Endothelial cell of umbilical vein (primary cell): ENCODE results near the gene LMO4. TPM values are rescaled to one million over a fixed set of nuclear protein-coding genes. Genes with fewer than 3 reads are reported as not detected.

Source experiments
- BruUV-seq: library from RNA; stranded (reverse); fragments of 400-500 nt; replicated peaks from 2 replicates; lab custom pipeline; 2021; lab: Mats Ljungman, UMichigan
- CTCF ChIA-PET: fragments of 300-600, 350-600 bp; sonication (Branson Sonifier 250); formaldehyde crosslinking; loops from one replicate; lab custom pipeline; 2021; ENCODE audit warnings: antibody characterized with exemption, inconsistent platforms; lab: Charles Lee
- POLR2A ChIA-PET: fragments of 300-600, 350-600 bp; sonication (Branson Sonifier 250); formaldehyde crosslinking; loops from one replicate; lab custom pipeline; 2021; ENCODE audit warnings: antibody characterized with exemption, inconsistent platforms; lab: Charles Lee
- DNase-seq: peaks from one replicate; pipeline ENCODE4 v3.0.0-alpha.2; 2011; ENCODE audit warnings: low read depth, low spot score
- FAIRE-seq: peaks from 2 replicates; lab custom pipeline; 2011; peaks lifted over from hg19 to GRCh38; lab: Jason Lieb, UNC
- H2AFZ ChIP-seq: 2 replicates; pipeline ENCODE4 v1.6.0; 2012; ENCODE audit warnings: low read depth, low read length, control low read depth, inconsistent platforms
- H3K27ac ChIP-seq: 2 replicates; pipeline ENCODE4 v1.5.1; 2011; ENCODE audit warnings: low read depth, mild to moderate bottlenecking, control low read depth, low read length, moderate library complexity; ENCODE audit not compliant: insufficient read depth
- H3K27me3 ChIP-seq, 2 experiments: 2 replicates each; pipeline versions ENCODE4 v1.6.0 to v1.6.1; 2011; ENCODE audit warnings: low read length in 2 of 2, mixed read lengths in 1 of 2; ENCODE audit not compliant: control insufficient read depth in 2 of 2, insufficient read depth in 2 of 2
- H3K36me3 ChIP-seq, 2 experiments: 2 replicates in 1 of 2; 3 replicates in 1 of 2; pipeline ENCODE4 v1.5.1; 2011; ENCODE audit warnings: low read length in 2 of 2, mild to moderate bottlenecking in 1 of 2, moderate library complexity in 1 of 2; ENCODE audit not compliant: control insufficient read depth in 2 of 2, insufficient read depth in 2 of 2; ENCODE audit errors: extremely low read depth in 1 of 2
- H3K4me1 ChIP-seq: 3 replicates; pipeline ENCODE4 v1.5.1; 2011; ENCODE audit warnings: mild to moderate bottlenecking, low read length; ENCODE audit not compliant: control insufficient read depth, insufficient read depth; ENCODE audit errors: extremely low read depth
- H3K4me2 ChIP-seq: 2 replicates; pipeline ENCODE4 v1.6.1; 2011; ENCODE audit warnings: low read length, control low read depth, mixed read lengths; ENCODE audit not compliant: insufficient read depth
- H3K4me3 ChIP-seq, 3 experiments: fragments of 200-600 bp in 1 of 3; sonication (generic), shearing (Covaris generic) in 1 of 3; replicated peaks in 1 of 3; 2 replicates each; pipeline ENCODE4 v1.5.1; 2011 to 2016; ENCODE audit warnings: control low read depth in 3 of 3, low read length in 3 of 3, mild to moderate bottlenecking in 2 of 3, inconsistent platforms in 1 of 3, low read depth in 1 of 3, moderate library complexity in 1 of 3; ENCODE audit not compliant: insufficient read depth in 1 of 3
- H3K79me2 ChIP-seq: 2 replicates; pipeline ENCODE4 v1.6.0; 2012; ENCODE audit warnings: low read length, inconsistent platforms; ENCODE audit not compliant: control insufficient read depth, insufficient read depth
- H3K9ac ChIP-seq: replicated peaks from 2 replicates; pipeline ENCODE3; 2011; ENCODE audit warnings: low read length, control low read depth; ENCODE audit not compliant: insufficient read depth; ENCODE audit errors: extremely low read depth
- H3K9me1 ChIP-seq: replicated peaks from 3 replicates; pipeline ENCODE4 v1.6.0; 2011; ENCODE audit warnings: mild to moderate bottlenecking, low read length; ENCODE audit not compliant: control insufficient read depth, insufficient read depth; ENCODE audit errors: extremely low read depth
- H3K9me3 ChIP-seq: replicated peaks from 2 replicates; pipeline ENCODE4 v1.5.1; 2012; ENCODE audit warnings: low read length, inconsistent platforms; ENCODE audit not compliant: control insufficient read depth, insufficient read depth
- H4K20me1 ChIP-seq: replicated peaks from 2 replicates; pipeline ENCODE3; 2011; ENCODE audit warnings: mild to moderate bottlenecking, low read length; ENCODE audit not compliant: control insufficient read depth, insufficient read depth; ENCODE audit errors: extremely low read depth
- CTCF ChIP-seq, 2 donors: IDR thresholded peaks; 1 replicate in 1 of 2; 2 replicates in 1 of 2; pipeline ENCODE4 v1.5.1; 2011; ENCODE audit warnings: low read length in 2 of 2, mild to moderate bottlenecking in 2 of 2, moderate library complexity in 2 of 2, control low read depth in 1 of 2, inconsistent platforms in 1 of 2, low read depth in 1 of 2; ENCODE audit not compliant: insufficient read depth in 1 of 2; ENCODE audit errors: extremely low read depth in 1 of 2
- EZH2 ChIP-seq: IDR thresholded peaks from 2 replicates; pipeline ENCODE4 v1.6.1; 2012; ENCODE audit warnings: borderline replicate concordance, low read depth, mild to moderate bottlenecking, moderate library complexity, low read length, inconsistent platforms; ENCODE audit not compliant: severe bottlenecking
- FOS ChIP-seq: IDR thresholded peaks from 2 replicates; pipeline ENCODE4 v1.6.1; 2011; ENCODE audit warnings: mild to moderate bottlenecking, low read length, moderate library complexity, borderline replicate concordance; ENCODE audit not compliant: insufficient read depth
- GATA2 ChIP-seq: IDR thresholded peaks from 2 replicates; pipeline ENCODE4 v1.7.0; 2011; ENCODE audit warnings: low read depth, mild to moderate bottlenecking, moderate library complexity, mixed read lengths, low read length; ENCODE audit not compliant: insufficient read length, insufficient read depth
- JUN ChIP-seq: IDR thresholded peaks from 2 replicates; pipeline ENCODE4 v1.6.1; 2011; ENCODE audit warnings: borderline replicate concordance, low read depth; ENCODE audit not compliant: insufficient read length, insufficient read depth
- MAX ChIP-seq: IDR thresholded peaks from 2 replicates; pipeline ENCODE4 v1.6.1; 2011; ENCODE audit not compliant: insufficient read depth, insufficient read length
- MYC ChIP-seq: IDR thresholded peaks from one replicate; pipeline ENCODE4 v1.6.1; 2011; ENCODE audit warnings: mild to moderate bottlenecking, low read depth, low read length
- POLR2A ChIP-seq: IDR thresholded peaks from 2 replicates; pipeline ENCODE4 v1.6.1; 2012; ENCODE audit warnings: low read depth, mild to moderate bottlenecking, control low read depth, low read length
- POLR2AphosphoS5 ChIP-seq: IDR thresholded peaks from 2 replicates; pipeline ENCODE4 v1.6.1; 2012; ENCODE audit warnings: low read depth, mild to moderate bottlenecking, control low read depth, low read length, moderate library complexity; ENCODE audit not compliant: insufficient read depth
- dilution Hi-C: fragments of 300-500 bp; cut with MboI; formaldehyde crosslinking; loops from one replicate; pipeline ENCODE4 v1.15.0; 2019; ENCODE audit warnings: low sequenced_read_pairs; ENCODE audit not compliant: extremely low pct_ligation_motif_present
- intact Hi-C: fragments of 100-400 bp; cut with micrococcal nuclease; formaldehyde crosslinking; loops from one replicate; pipeline ENCODE4 v1.10.0; 2022
- polyA plus RNA-seq, 4 experiments: library from polyadenylated mRNA; depleted of rRNA in 3 of 4; stranded (reverse) in 3 of 4; unstranded in 1 of 4; fragments of >200 nt; gene quantifications; 2 replicates each; pipeline versions ENCODE4 v1.2.1 to v1.2.3, GENCODE V29; 2011 to 2012; ENCODE audit warnings: missing spikeins in 1 of 4
- total RNA-seq: library from RNA; stranded (reverse); gene quantifications from 2 replicates; pipeline ENCODE4 v1.2.3, GENCODE V29; 2021

Gene LMO4
- total and polyA plus RNA-seq, 2 donors (not counting 3 experiments of a cell fraction or from before 2014, with no cell fraction given): 24.8 to 36.6 TPM

- Histone ChIP-seq H3K36me3 (no peaks in the 10 kb centered on the region), H3K9me1 (no peaks in the 10 kb centered on the region), H2AFZ (no peak overlapping the region), H3K27ac (no peak overlapping the region), H3K4me2 (no peak overlapping the region), H4K20me1 (no peaks in the 10 kb centered on the region), H3K27me3 (peaks cover 0 to 2% of the 10 kb centered on the region in 2 experiments), H3K4me3 (no peak overlapping the region), H3K9me3 (no peaks in the 10 kb centered on the region), H3K4me1 (peaks cover 5% of the 10 kb centered on the region), H3K9ac (no peak overlapping the region), H3K79me2 (no peaks in the 10 kb centered on the region)
- DNase-seq: no peak
- dilution Hi-C loops (no loop called here), intact Hi-C loops (no loop called here)
- TF ChIP-seq POLR2A (no peak), MYC (no peak), GATA2 (no peak), FOS (no peak), EZH2 (no peak), MAX (no peak), JUN (no peak), CTCF (IDR thresholded peaks at IDR 0.05; ENCODE audit: extremely low read depth in 1 of 2, insufficient read depth in 1 of 2, low read depth in 1 of 2, low read length in 2 of 2) (no peak), POLR2AphosphoS5 (no peak)
- ChIA-PET CTCF (no interaction called here), POLR2A (no interaction called here)
- no TSS peak for BruUV-seq
- FAIRE-seq: no peak
Observed at GRCh38 chr1:87389011-87389410, 60.3 kb downstream of the LMO4 start.
